GM21381 (cell line): ENCODE data around the gene RNASE1.
"Not testable (repeated sequence)": the region's sequence is repeated elsewhere in the genome, so short reads cannot be mapped to it uniquely, and the experiment has no call there.

Source experiments
- ATAC-seq: cut with Tn5 transposase; IDR thresholded peaks from one replicate; pipeline ENCODE4 v1.9.1; 2021; ENCODE audit warnings: mild to moderate bottlenecking, moderate library complexity; ENCODE audit not compliant: unreplicated experiment

RNASE1 gene

GRCh38 chr14:20802341-20803084 is at the start of gene RNASE1:
Gene RNASE1 (minus strand): TSS chr14:20802844. CDS start chr14:20802068, 776 bp downstream.
- no peak for ATAC-seq

- ATAC-seq: no peak
These were observed 46.4 kb upstream of the RNASE1 start for GRCh38 chr14:20848955-20849570.

- no peak for ATAC-seq
These were observed 45.8 kb upstream of the RNASE1 start for GRCh38 chr14:20848316-20848954.

GRCh38 chr14:20846560-20846959 is 43.9 kb upstream of the RNASE1 start:
- ATAC-seq: no peak

- ATAC-seq: no peak
These were observed 38.5 kb upstream of the RNASE1 start for GRCh38 chr14:20841096-20841495.

- no peak for ATAC-seq
These were observed 35.2 kb upstream of the RNASE1 start for GRCh38 chr14:20837831-20838230.

GRCh38 chr14:20836668-20837338 is 34.2 kb upstream of the RNASE1 start:
- no peak for ATAC-seq

- ATAC-seq: no peak
These were observed 32.3 kb upstream of the RNASE1 start for GRCh38 chr14:20834899-20835298.

GRCh38 chr14:20830831-20831230 is 28.2 kb upstream of the RNASE1 start:
- ATAC-seq: no peak

- ATAC-seq: not testable (repeated sequence)
These were observed 25.5 kb upstream of the RNASE1 start for GRCh38 chr14:20828024-20828694.

- no peak for ATAC-seq
These were observed 24.7 kb upstream of the RNASE1 start for GRCh38 chr14:20827326-20827725.

- ATAC-seq: not testable (repeated sequence)
These were observed 24.0 kb upstream of the RNASE1 start for GRCh38 chr14:20826666-20827065.

GRCh38 chr14:20823859-20824258 is 21.2 kb upstream of the RNASE1 start:
- no peak for ATAC-seq

- ATAC-seq: not testable (repeated sequence)
These were observed 19.0 kb upstream of the RNASE1 start for GRCh38 chr14:20821521-20822108.

- ATAC-seq: no peak
These were observed 17.6 kb upstream of the RNASE1 start for GRCh38 chr14:20820063-20820904.

- no peak for ATAC-seq
These were observed 16.2 kb upstream of the RNASE1 start for GRCh38 chr14:20818861-20819260.

- not testable (repeated sequence) for ATAC-seq
These were observed 13.3 kb upstream of the RNASE1 start for GRCh38 chr14:20815946-20816345.

- ATAC-seq: no peak
These were observed 9.6 kb upstream of the RNASE1 start for GRCh38 chr14:20811986-20812975.
